ENCODE results near the gene C19orf67. TPM values are rescaled to one million over a fixed set of nuclear protein-coding genes. Genes with fewer than 3 reads are reported as not detected.

C19orf67 gene
- total and polyA plus RNA-seq, 2 donors (not counting 1 experiment from before 2014, with no cell fraction given), result 1.2 TPM; not detected in 1

GRCh38 chr19:14102756-14103155, 17.2 kb upstream of the C19orf67 start:
- POLR2A ChIA-PET, result no interaction called here
- Mint-ChIP-seq H3K4me3 (no peak overlapping the region), H3K27ac (no peak overlapping the region), H3K9me3 (ENCODE audit: insufficient read depth) (no peaks in the 10 kb centered on the region), H3K4me1 (no peaks in the 10 kb centered on the region), H3K27me3 (no peaks in the 10 kb centered on the region)
- no peaks in the 10 kb centered on the region for H4K20me1 ChIP-seq (ENCODE audit: control insufficient read depth, insufficient read depth, low read length, poor library complexity, severe bottlenecking)
- H3K27me3 ChIP-seq (replicated peaks in 1 of 4; ENCODE audit: control extremely low read depth in 1 of 4, control insufficient read depth in 3 of 4, insufficient read depth in 4 of 4, low read length in 3 of 4), result no peaks in the 10 kb centered on the region
- H3K4me3 ChIP-seq (ENCODE audit: control extremely low read depth in 1 of 5, extremely low read depth in 1 of 5, insufficient read depth in 1 of 5, low read depth in 2 of 5, low read length in 4 of 5), result no peak overlapping the region
- H3K9ac ChIP-seq (ENCODE audit: low read length), result no peak overlapping the region
- CTCF ChIA-PET, result interaction anchor here (1.6 kb wide), 1 partner anchor 22 kb away, joined by 4 read pairs; no protein-coding TSS in a partner anchor
- H3K4me2 ChIP-seq (replicated peaks; ENCODE audit: low read depth, low read length, poor library complexity, severe bottlenecking), result no peak overlapping the region
- H3K9me3 ChIP-seq (ENCODE audit: control extremely low read depth in 1 of 3, control insufficient read depth in 2 of 3, insufficient read depth in 1 of 3, low read length in 2 of 3), result no peaks in the 10 kb centered on the region
- no peaks in the 10 kb centered on the region for H3K4me1 ChIP-seq (ENCODE audit: control insufficient read depth in 2 of 2, insufficient read depth in 2 of 2, low read length in 2 of 2)
- peaks cover 0 to 29% of the 10 kb centered on the region in 2 experiments for H3K36me3 ChIP-seq (replicated peaks in 1 of 2; ENCODE audit: control extremely low read depth in 1 of 2, control insufficient read depth in 1 of 2, extremely low read depth in 1 of 2, insufficient read depth in 2 of 2, low read length in 1 of 2)
- WGBS (ENCODE audit: insufficient coverage), result 88% methylated on average over 10 of the region's 10 CpGs
- ATAC-seq (ENCODE audit: low read depth) (no peak), DNase-seq (no peak)
- no peak for TF ChIP-seq CTCF (IDR thresholded peaks at IDR 0.05)
- TF ChIP-seq EZH2 (IDR thresholded peaks at IDR 0.05; ENCODE audit: borderline replicate concordance, insufficient read depth, low read depth, low read length, poor library complexity, severe bottlenecking), result no peak
- no peak overlapping the region for H2AFZ ChIP-seq (ENCODE audit: insufficient read depth, low read depth, low read length, poor library complexity, severe bottlenecking)
- H3K79me2 ChIP-seq (ENCODE audit: control insufficient read depth, insufficient read depth, low read length), result peaks cover 2% of the 10 kb centered on the region
- intact Hi-C loops (cut with micrococcal nuclease), result no loop called here
- H3K27ac ChIP-seq (ENCODE audit: low read length in 2 of 2), result no peak overlapping the region

- no peaks in the 10 kb centered on the region for H4K20me1 ChIP-seq (ENCODE audit: control insufficient read depth, insufficient read depth, low read length, poor library complexity, severe bottlenecking)
- ChIA-PET CTCF (interaction anchor here (1.6 kb wide), 1 partner anchor 21 kb away, joined by 4 read pairs; no protein-coding TSS in a partner anchor), POLR2A (no interaction called here)
- no peak overlapping the region for H3K27ac ChIP-seq (ENCODE audit: low read length in 2 of 2)
- H2AFZ ChIP-seq (ENCODE audit: insufficient read depth, low read depth, low read length, poor library complexity, severe bottlenecking), result no peak overlapping the region
- H3K9ac ChIP-seq (ENCODE audit: low read length), result no peak overlapping the region
- intact Hi-C loops (cut with micrococcal nuclease), result no loop called here
- H3K27me3 ChIP-seq (replicated peaks in 1 of 4; ENCODE audit: control extremely low read depth in 1 of 4, control insufficient read depth in 3 of 4, insufficient read depth in 4 of 4, low read length in 3 of 4), result no peaks in the 10 kb centered on the region
- Mint-ChIP-seq H3K4me3 (no peak overlapping the region), H3K4me1 (no peaks in the 10 kb centered on the region), H3K27ac (no peak overlapping the region), H3K27me3 (no peaks in the 10 kb centered on the region), H3K9me3 (ENCODE audit: insufficient read depth) (no peaks in the 10 kb centered on the region)
- no peaks in the 10 kb centered on the region for H3K4me1 ChIP-seq (ENCODE audit: control insufficient read depth in 2 of 2, insufficient read depth in 2 of 2, low read length in 2 of 2)
- 94% methylated on average over 10 of the region's 11 CpGs for WGBS (ENCODE audit: insufficient coverage)
- H3K4me2 ChIP-seq (replicated peaks; ENCODE audit: low read depth, low read length, poor library complexity, severe bottlenecking), result no peak overlapping the region
- no peak for DNase-seq
- H3K4me3 ChIP-seq (ENCODE audit: control extremely low read depth in 1 of 5, extremely low read depth in 1 of 5, insufficient read depth in 1 of 5, low read depth in 2 of 5, low read length in 4 of 5), result no peak overlapping the region
- TF ChIP-seq CTCF (IDR thresholded peaks at IDR 0.05), result no peak
- no peak for TF ChIP-seq EZH2 (IDR thresholded peaks at IDR 0.05; ENCODE audit: borderline replicate concordance, insufficient read depth, low read depth, low read length, poor library complexity, severe bottlenecking)
- no peaks in the 10 kb centered on the region for H3K9me3 ChIP-seq (ENCODE audit: control extremely low read depth in 1 of 3, control insufficient read depth in 2 of 3, insufficient read depth in 1 of 3, low read length in 2 of 3)
- ATAC-seq (ENCODE audit: low read depth), result no peak
- H3K36me3 ChIP-seq (replicated peaks in 1 of 2; ENCODE audit: control extremely low read depth in 1 of 2, control insufficient read depth in 1 of 2, extremely low read depth in 1 of 2, insufficient read depth in 2 of 2, low read length in 1 of 2), result peaks cover 0 to 32% of the 10 kb centered on the region in 2 experiments
- H3K79me2 ChIP-seq (ENCODE audit: control insufficient read depth, insufficient read depth, low read length), result peaks cover 2% of the 10 kb centered on the region
Observed at GRCh38 chr19:14102102-14102696, 16.6 kb upstream of the C19orf67 start.

Measured in B cell (primary cell).